Panc1 (cell line): ENCODE data around the gene OXCT1. TPM values are rescaled to one million over a fixed set of nuclear protein-coding genes. Genes with fewer than 3 reads are reported as not detected.

ENCODE experiments used
- ATAC-seq: fragments of 200-7000 bp; cut with Tn5 transposase; 2 replicates; pipeline ENCODE4 v1.9.1; 2020; ENCODE audit warnings: mild to moderate bottlenecking, moderate library complexity
- BruUV-seq: library from RNA; stranded (reverse); fragments of 400-500 nt; replicated peaks from 2 replicates; lab custom pipeline; 2021; lab: Mats Ljungman, UMichigan
- CTCF ChIA-PET: fragments of 300-600 bp; sonication (Branson Sonifier 250); formaldehyde crosslinking; loops from one replicate; lab custom pipeline; 2022; ENCODE audit warnings: antibody characterized with exemption; lab: Charles Lee
- POLR2A ChIA-PET: fragments of 300-600 bp; sonication (Branson Sonifier 250); formaldehyde crosslinking; loops from one replicate; lab custom pipeline; 2022; ENCODE audit warnings: antibody characterized with exemption; lab: Charles Lee
- DNase-seq: peaks from one replicate; pipeline ENCODE4 v3.0.0-alpha.2; 2010; ENCODE audit warnings: low read depth, low spot score
- H3K27ac ChIP-seq: 2 replicates; pipeline ENCODE4 v1.5.1; 2011; ENCODE audit warnings: mild to moderate bottlenecking, low read length, inconsistent platforms
- H3K27me3 ChIP-seq: fragments of 200-500 bp; sonication (Bioruptor generic); 2 replicates; pipeline ENCODE4 v1.6.0; 2014; ENCODE audit warnings: low read length, inconsistent platforms; ENCODE audit not compliant: control insufficient read depth, insufficient read depth
- H3K36me3 ChIP-seq: fragments of 200-500 bp; sonication (Bioruptor generic); 2 replicates; pipeline ENCODE4 v1.5.1; 2014; ENCODE audit warnings: inconsistent platforms, mild to moderate bottlenecking, low read length, moderate library complexity; ENCODE audit not compliant: control insufficient read depth, insufficient read depth
- H3K4me1 ChIP-seq: 2 replicates; pipeline ENCODE4 v1.5.1; 2011; ENCODE audit warnings: inconsistent platforms, mild to moderate bottlenecking, low read length, moderate library complexity; ENCODE audit not compliant: control insufficient read depth, insufficient read depth
- H3K4me3 ChIP-seq, 2 experiments: 2 replicates each; pipeline ENCODE4 v1.5.1; 2011 to 2012; ENCODE audit warnings: low read depth in 2 of 2, low read length in 2 of 2, mild to moderate bottlenecking in 2 of 2, inconsistent platforms in 1 of 2, moderate library complexity in 1 of 2
- H3K9me3 ChIP-seq: fragments of 200-500 bp; sonication (Bioruptor generic); 2 replicates; pipeline ENCODE4 v1.5.1; 2014; ENCODE audit warnings: low read depth, mild to moderate bottlenecking, inconsistent platforms, low read length, moderate library complexity; ENCODE audit not compliant: control insufficient read depth, insufficient read depth
- CTCF ChIP-seq: fragments of 450-650 bp; IDR thresholded peaks from 2 replicates; pipeline ENCODE4 v1.5.1; 2017; ENCODE audit warnings: mild to moderate bottlenecking
- POLR2AphosphoS5 ChIP-seq: IDR thresholded peaks from 2 replicates; pipeline ENCODE4 v1.6.1; 2012; ENCODE audit warnings: mild to moderate bottlenecking, low read depth, low read length, moderate library complexity
- REST ChIP-seq, 2 experiments: IDR thresholded peaks; 2 replicates each; pipeline ENCODE4 v1.6.1; 2011 to 2012; ENCODE audit warnings: low read depth in 2 of 2, control low read depth in 1 of 2, low read length in 1 of 2, mild to moderate bottlenecking in 1 of 2, moderate library complexity in 1 of 2; ENCODE audit not compliant: insufficient read depth in 1 of 2
- SIN3A ChIP-seq: IDR thresholded peaks from 2 replicates; pipeline ENCODE4 v1.6.1; 2012; ENCODE audit warnings: low read depth, mild to moderate bottlenecking, low read length, moderate library complexity, borderline replicate concordance; ENCODE audit not compliant: insufficient read depth
- TCF7L2 ChIP-seq: IDR thresholded peaks from 2 replicates; pipeline ENCODE4 v1.6.1; 2011; ENCODE audit warnings: mild to moderate bottlenecking, low read depth, low read length, inconsistent platforms
- in situ Hi-C: cut with HindIII; loops from 2 replicates; pipeline ENCODE4 v1.10.0; 2016; ENCODE audit warnings: low sequenced_read_pairs, low pct_unique_long_range_greater_than_20kb
- intact Hi-C: fragments of 100-400 bp; cut with micrococcal nuclease; formaldehyde crosslinking; loops from one replicate; pipeline ENCODE4 v1.10.0; 2022; ENCODE audit not compliant: unreplicated experiment
- total RNA-seq: library from RNA; stranded (reverse); gene quantifications from one replicate; pipeline ENCODE4 v1.2.1, GENCODE V29; 2021; ENCODE audit not compliant: unreplicated experiment

The OXCT1 gene
- total RNA-seq, 1 experiment from 2014 or later, result 10.5 TPM

- no TSS peak for BruUV-seq
- DNase-seq, result no peak
- in situ Hi-C loops, result no loop called here
Measured at GRCh38 chr5:41728281-41728680, 141.9 kb downstream of the OXCT1 start.

GRCh38 chr5:41722359-41722950, 147.8 kb downstream of the OXCT1 start:
- Histone ChIP-seq H3K4me1 (no peaks in the 10 kb centered on the region), H3K4me3 (no peak overlapping the region), H3K36me3 (no peaks in the 10 kb centered on the region), H3K9me3 (no peaks in the 10 kb centered on the region), H3K27me3 (peaks cover 4% of the 10 kb centered on the region), H3K27ac (no peak overlapping the region)
- no TSS peak for BruUV-seq
- intact Hi-C loops (no loop called here), in situ Hi-C loops (no loop called here)
- ChIA-PET POLR2A (no interaction called here), CTCF (no interaction called here)
- no peak for DNase-seq
- no peak for ATAC-seq
- TF ChIP-seq REST (IDR thresholded peaks at IDR 0.05; ENCODE audit: insufficient read depth in 1 of 2, low read depth in 2 of 2, low read length in 1 of 2) (no peak), TCF7L2 (no peak), POLR2AphosphoS5 (no peak), CTCF (no peak), SIN3A (no peak)

More at GRCh38 chr5:41728281-41728680, 141.9 kb downstream of the OXCT1 start:
- no peak for TF ChIP-seq REST (IDR thresholded peaks at IDR 0.05; ENCODE audit: insufficient read depth in 1 of 2, low read depth in 2 of 2, low read length in 1 of 2)
- TF ChIP-seq CTCF, result no peak
- TF ChIP-seq SIN3A, result no peak
- no peak for TF ChIP-seq TCF7L2
- TF ChIP-seq POLR2AphosphoS5, result no peak
- intact Hi-C loops, result no loop called here
- H3K27me3 ChIP-seq, result no peaks in the 10 kb centered on the region
- ChIA-PET POLR2A (no interaction called here), CTCF (no interaction called here)
- no peaks in the 10 kb centered on the region for H3K36me3 ChIP-seq
- no peak overlapping the region for H3K27ac ChIP-seq
- no peak overlapping the region for H3K4me3 ChIP-seq
- H3K9me3 ChIP-seq, result no peaks in the 10 kb centered on the region
- no peak for ATAC-seq
- H3K4me1 ChIP-seq, result no peaks in the 10 kb centered on the region
